Lower leg skin (tissue), 4 donors: ENCODE measurements around the gene BBS1. TPM values are rescaled to one million over a fixed set of nuclear protein-coding genes. Genes with fewer than 3 reads are reported as not detected.
"Not testable (repeated sequence)": the region's sequence is repeated elsewhere in the genome, so short reads cannot be mapped to it uniquely, and the experiment has no call there.

ENCODE experiments used
- DNase-seq, 2 donors: peaks; one replicate each; pipeline ENCODE4 v3.0.0-alpha.2; 2019; ENCODE audit warnings: low spot score in 2 of 2
- H3K4me3 ChIP-seq: fragments of 200-600 bp; sonication (generic); 2 replicates; pipeline ENCODE4 v1.5.1; 2017; ENCODE audit warnings: mild to moderate bottlenecking, low read depth; ENCODE audit not compliant: poor library complexity, severe bottlenecking
- CTCF ChIP-seq, 3 donors: fragments of 450-650 bp; IDR thresholded peaks; one replicate each; pipeline ENCODE4 v1.5.1; 2016; ENCODE audit warnings: antibody characterized with exemption in 3 of 3, mild to moderate bottlenecking in 3 of 3, moderate library complexity in 2 of 3
- POLR2A ChIP-seq, 2 donors: fragments of 450-650 bp; IDR thresholded peaks; one replicate each; pipeline ENCODE4 v1.6.1; 2016 to 2017; ENCODE audit warnings: antibody characterized with exemption in 2 of 2, mild to moderate bottlenecking in 1 of 2, moderate library complexity in 1 of 2
- WGBS, 2 donors: methylation state at CpG; one replicate each; pipeline ENCODE4 v1.1.5; 2018; 5-methylcytosine and 5-hydroxymethylcytosine counted together
- intact Hi-C: fragments of 100-400 bp; cut with DNase I; formaldehyde crosslinking; loops from one replicate; pipeline ENCODE4 v1.15.0; 2023; ENCODE audit warnings: low total_unique reads
- total RNA-seq, 4 donors: library from RNA; depleted of rRNA; stranded (reverse); fragments of >200 nt; gene quantifications; one replicate each; pipeline ENCODE4 v1.1.0, GENCODE V29; 2016

The BBS1 gene
- total RNA-seq, 4 donors from 2014 or later = 27.4 to 51.6 (median 37.1) TPM

GRCh38 chr11:66532784-66533183 lies 22.3 kb downstream of the BBS1 start:
- intact Hi-C loops = no loop called here
- no peak overlapping the region for H3K4me3 ChIP-seq
- WGBS, 2 donors = 72 to 74% methylated on average over 6 of the region's 6 CpGs
- TF ChIP-seq POLR2A (IDR thresholded peaks at IDR 0.05) (no peak), CTCF (IDR thresholded peaks at IDR 0.05) (no peak)
- DNase-seq = no peak

GRCh38 chr11:66539170-66539869 lies 28.9 kb downstream of the BBS1 start:
- DNase-seq = no peak
- intact Hi-C loops = no loop called here
- WGBS, 2 donors = 84 to 86% methylated on average over 11 to 16 of the region's 16 CpGs
- TF ChIP-seq POLR2A (IDR thresholded peaks at IDR 0.05) (no peak), CTCF (IDR thresholded peaks at IDR 0.05) (no peak)
- H3K4me3 ChIP-seq = no peak overlapping the region

GRCh38 chr11:66539870-66540213 lies 29.4 kb downstream of the BBS1 start:
- no peak overlapping the region for H3K4me3 ChIP-seq
- DNase-seq = no peak
- WGBS, 2 donors = 93% methylated on average over 9 to 10 of the region's 10 CpGs
- intact Hi-C loops = no loop called here
- TF ChIP-seq CTCF (IDR thresholded peaks at IDR 0.05) = no peak
- TF ChIP-seq POLR2A (IDR thresholded peaks at IDR 0.05) = no peak

- H3K4me3 ChIP-seq, DNase-seq, intact Hi-C loops: not testable (repeated sequence)
- 85 to 92% methylated on average over 8 of the region's 8 CpGs for WGBS, 2 donors
These were observed 30.2 kb downstream of the BBS1 start for GRCh38 chr11:66540598-66540997.

- H3K4me3 ChIP-seq = no peak overlapping the region
- TF ChIP-seq POLR2A (IDR thresholded peaks at IDR 0.05) (no peak), CTCF (IDR thresholded peaks at IDR 0.05) (no peak)
- no peak for DNase-seq
- WGBS, 2 donors = 64 to 83% methylated on average over 4 of the region's 4 CpGs
- intact Hi-C loops = no loop called here
These were observed 31.5 kb downstream of the BBS1 start for GRCh38 chr11:66541892-66542291.

GRCh38 chr11:66542362-66542761 lies 31.9 kb downstream of the BBS1 start:
- WGBS, 2 donors = 67 to 70% methylated on average over 10 of the region's 10 CpGs
- intact Hi-C loops = no loop called here
- no peak for DNase-seq
- TF ChIP-seq POLR2A (IDR thresholded peaks at IDR 0.05) (no peak), CTCF (IDR thresholded peaks at IDR 0.05) (no peak)
- no peak overlapping the region for H3K4me3 ChIP-seq
